GM18526 (cell line): ENCODE measurements around the gene SLIT2.

Experiments
- POLR2A ChIP-seq: IDR thresholded peaks from 3 replicates; pipeline ENCODE4 v1.6.1; 2011; ENCODE audit not compliant: insufficient read length; ENCODE audit errors: extremely low read depth

SLIT2 gene

GRCh38 chr4:20281453-20281852 is 29.7 kb downstream of the SLIT2 start:
- no peak for TF ChIP-seq POLR2A

GRCh38 chr4:20283039-20283438 is 31.3 kb downstream of the SLIT2 start:
- TF ChIP-seq POLR2A, result no peak

- no peak for TF ChIP-seq POLR2A
These were observed 33.3 kb downstream of the SLIT2 start for GRCh38 chr4:20284990-20285389.

- TF ChIP-seq POLR2A, result no peak
These were observed 35.5 kb downstream of the SLIT2 start for GRCh38 chr4:20287246-20287645.

- no peak for TF ChIP-seq POLR2A
These were observed 36.4 kb downstream of the SLIT2 start for GRCh38 chr4:20288047-20288650.

GRCh38 chr4:20288846-20289512 is 37.3 kb downstream of the SLIT2 start:
- no peak for TF ChIP-seq POLR2A

GRCh38 chr4:20289782-20290181 is 38.1 kb downstream of the SLIT2 start:
- no peak for TF ChIP-seq POLR2A

- TF ChIP-seq POLR2A, result no peak
These were observed 41.0 kb downstream of the SLIT2 start for GRCh38 chr4:20292739-20293138.

GRCh38 chr4:20297261-20297660 is 45.6 kb downstream of the SLIT2 start:
- no peak for TF ChIP-seq POLR2A

- no peak for TF ChIP-seq POLR2A
These were observed 46.1 kb downstream of the SLIT2 start for GRCh38 chr4:20297783-20298182.

GRCh38 chr4:20298455-20298854 is 46.8 kb downstream of the SLIT2 start:
- TF ChIP-seq POLR2A, result no peak

- no peak for TF ChIP-seq POLR2A
These were observed 47.3 kb downstream of the SLIT2 start for GRCh38 chr4:20298986-20299385.

GRCh38 chr4:20299515-20299914 is 47.8 kb downstream of the SLIT2 start:
- no peak for TF ChIP-seq POLR2A

GRCh38 chr4:20301161-20301560 is 49.5 kb downstream of the SLIT2 start:
- TF ChIP-seq POLR2A, result no peak
